GM19463 (cell line): ENCODE measurements around the gene THADA.
"Not testable (repeated sequence)": the region's sequence is repeated elsewhere in the genome, so short reads cannot be mapped to it uniquely, and the experiment has no call there.

Experiments
- ATAC-seq: cut with Tn5 transposase; IDR thresholded peaks from one replicate; pipeline ENCODE4 v1.9.1; 2021; ENCODE audit warnings: mild to moderate bottlenecking, moderate library complexity; ENCODE audit not compliant: unreplicated experiment

The THADA gene

GRCh38 chr2:43448822-43449110 is 147.1 kb downstream of the THADA start:
- ATAC-seq, result no peak

DNA sequence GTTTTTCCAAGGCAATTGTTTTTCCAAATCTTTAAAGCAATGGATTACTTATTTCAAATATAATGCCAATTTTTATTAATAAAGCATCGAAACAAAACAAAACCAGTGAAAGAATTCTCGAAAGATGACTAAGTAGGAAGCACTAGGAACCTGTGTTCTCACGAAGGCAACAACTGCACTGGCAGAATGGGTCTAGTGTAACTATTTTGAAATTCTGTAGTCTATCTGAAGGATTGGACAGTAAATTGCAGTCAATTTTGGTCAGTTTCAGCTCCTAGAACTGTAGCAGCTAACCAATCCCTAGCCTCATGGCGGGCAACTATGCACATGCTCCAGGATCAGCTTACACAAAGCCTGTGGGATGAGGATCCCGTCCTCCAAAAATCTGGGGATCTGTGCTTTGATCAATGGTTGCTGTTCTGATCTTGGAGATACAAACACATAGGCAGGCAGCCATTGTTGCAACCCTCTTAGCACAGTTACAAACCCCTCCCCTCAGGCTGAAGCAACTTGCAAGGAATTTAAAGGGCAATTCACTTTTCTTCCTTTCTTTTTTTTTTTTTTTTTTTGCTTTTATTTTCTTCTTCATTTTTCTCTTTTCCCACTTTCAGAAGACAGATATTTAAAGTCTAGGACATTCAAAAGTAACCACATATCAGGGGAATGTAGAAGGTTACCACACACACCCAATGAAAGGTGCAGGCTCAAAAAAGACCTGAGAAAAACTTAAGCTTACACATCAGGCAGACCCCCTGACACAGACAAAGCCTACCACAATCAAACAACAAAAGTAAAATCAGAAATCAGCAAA is 147.6 kb downstream of the THADA start:
- ATAC-seq, result no peak

- ATAC-seq, result not testable (repeated sequence)
These were observed 149.1 kb downstream of the THADA start for GRCh38 chr2:43446755-43447154.

DNA sequence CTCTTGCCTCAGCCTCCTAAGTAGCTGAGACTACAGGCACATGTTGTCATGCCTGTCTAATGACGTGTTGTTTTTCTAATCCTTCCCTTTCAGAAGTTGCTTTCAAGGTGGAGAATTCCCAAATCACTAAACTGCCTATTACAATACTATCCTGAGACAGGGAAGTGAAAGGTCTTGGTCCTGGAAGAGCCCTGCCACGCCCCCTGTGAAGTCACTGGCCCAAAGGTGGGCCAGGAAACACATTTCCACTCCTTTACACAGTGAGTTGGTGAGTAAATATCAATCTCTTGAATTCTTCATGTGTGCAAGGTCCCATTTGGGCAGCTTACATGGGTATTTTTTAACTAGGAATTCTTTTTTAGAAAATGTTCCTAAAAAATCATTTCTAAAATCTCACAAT is 150.1 kb downstream of the THADA start:
- no peak for ATAC-seq

DNA sequence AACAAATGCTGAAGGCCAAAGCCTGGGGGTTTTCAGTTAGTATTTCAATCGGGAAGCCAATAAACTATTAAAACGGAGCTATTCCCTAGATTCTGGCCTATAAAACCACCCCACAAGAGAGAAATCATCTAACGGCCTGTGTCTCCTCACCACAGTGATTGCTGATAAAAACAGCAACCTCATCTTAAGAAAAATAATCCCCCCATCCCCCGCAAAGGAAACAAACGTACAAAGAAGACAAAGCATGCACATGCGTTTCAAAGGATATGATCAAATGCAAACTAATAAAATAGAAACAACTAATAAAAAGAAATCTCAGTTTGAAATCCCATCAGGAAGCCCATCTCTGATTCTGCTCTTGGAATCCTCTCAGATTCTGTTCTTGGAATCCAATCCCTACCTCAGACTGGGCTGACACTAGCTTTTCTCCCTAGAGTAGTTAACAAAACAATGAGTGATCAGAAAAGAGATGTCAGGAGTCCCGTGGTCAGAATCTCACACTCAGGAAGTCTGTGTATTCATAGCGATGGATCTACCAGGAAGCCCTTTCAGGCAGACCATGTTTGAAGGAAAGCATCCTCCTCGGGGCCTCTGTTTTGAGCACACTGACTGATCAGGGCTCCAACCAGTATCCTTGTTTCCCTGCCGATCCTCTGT is 150.7 kb downstream of the THADA start:
- ATAC-seq, result no peak

DNA sequence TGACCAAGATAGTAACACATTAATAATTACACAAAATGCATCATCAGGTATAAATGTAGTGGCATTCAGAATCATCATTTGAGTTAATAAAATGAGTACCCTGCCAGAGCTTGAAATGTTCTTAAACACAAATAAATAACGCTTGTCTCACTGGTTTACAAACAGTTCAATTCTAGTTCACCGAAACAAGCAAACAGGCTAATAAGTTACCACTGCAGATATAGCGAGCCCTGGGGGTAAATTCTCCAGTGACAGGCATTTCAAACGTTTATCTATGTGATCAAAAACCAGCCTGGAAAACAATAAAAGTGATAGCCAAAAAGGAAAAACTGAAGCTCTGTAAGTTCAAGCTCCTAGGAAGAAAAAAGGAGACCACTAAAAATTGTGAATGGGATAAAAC is 152.6 kb downstream of the THADA start:
- no peak for ATAC-seq

DNA sequence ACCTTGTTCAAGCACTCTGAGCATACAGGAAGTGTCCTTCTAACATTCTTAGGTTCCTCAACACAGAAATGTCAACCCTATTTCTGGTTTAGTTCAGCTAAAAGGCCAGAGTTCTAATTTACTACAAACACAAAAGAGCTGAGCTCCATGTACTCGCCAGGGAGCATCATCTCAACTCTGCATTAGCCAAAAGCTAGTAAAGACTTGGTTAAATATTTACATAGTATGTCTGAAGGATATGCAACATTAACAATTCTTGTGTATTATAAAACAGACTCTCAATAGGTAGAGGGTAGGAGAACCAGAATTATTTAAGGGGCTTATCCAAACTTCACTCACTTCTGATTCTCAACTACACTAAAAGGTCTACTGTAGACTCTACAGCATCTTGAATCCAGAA is 154.6 kb downstream of the THADA start:
- ATAC-seq, result no peak

- ATAC-seq, result no peak
These were observed 156.8 kb downstream of the THADA start for GRCh38 chr2:43438858-43439655.

- no peak for ATAC-seq
These were observed 157.5 kb downstream of the THADA start for GRCh38 chr2:43438342-43438741.

- ATAC-seq, result no peak
These were observed 158.5 kb downstream of the THADA start for GRCh38 chr2:43437363-43437762.

DNA sequence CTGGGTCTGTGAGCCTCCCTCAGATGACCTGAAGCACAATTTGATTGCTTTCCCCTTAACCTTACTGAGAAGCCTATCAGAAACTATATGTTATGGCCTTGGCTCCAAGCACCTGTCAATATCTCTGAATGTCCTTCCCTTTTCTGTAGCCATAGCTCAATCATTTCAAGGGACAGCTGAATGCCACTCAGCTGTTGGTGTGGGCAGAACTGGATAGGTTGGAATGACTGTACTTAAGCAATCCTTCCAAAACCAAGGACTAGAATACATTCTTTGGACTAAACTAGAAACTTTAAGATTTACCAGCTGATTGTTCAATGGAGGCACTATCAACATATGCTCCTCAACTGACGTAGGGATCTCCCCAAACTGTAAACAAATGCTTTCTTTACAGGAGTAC is 159.4 kb downstream of the THADA start:
- no peak for ATAC-seq

DNA sequence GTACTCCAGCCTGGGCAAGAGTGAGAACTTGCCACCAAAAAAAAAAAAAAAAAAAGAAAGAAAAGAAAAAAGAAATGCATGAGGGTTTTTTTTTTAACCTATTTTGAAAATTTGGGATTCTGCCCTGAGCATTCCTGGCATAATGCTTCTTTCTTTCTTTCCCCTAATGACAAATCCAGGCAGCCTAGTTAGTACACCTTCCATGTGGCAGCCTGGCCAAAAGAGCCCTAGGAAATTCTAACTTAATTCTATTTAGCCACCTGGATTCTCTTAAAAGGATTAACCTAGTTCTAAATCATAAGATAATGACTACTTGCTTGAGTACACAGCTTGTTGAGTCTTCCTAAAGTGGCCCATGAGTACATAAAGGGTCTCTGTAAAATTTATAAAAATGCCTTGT is 160.1 kb downstream of the THADA start:
- ATAC-seq, result no peak

DNA sequence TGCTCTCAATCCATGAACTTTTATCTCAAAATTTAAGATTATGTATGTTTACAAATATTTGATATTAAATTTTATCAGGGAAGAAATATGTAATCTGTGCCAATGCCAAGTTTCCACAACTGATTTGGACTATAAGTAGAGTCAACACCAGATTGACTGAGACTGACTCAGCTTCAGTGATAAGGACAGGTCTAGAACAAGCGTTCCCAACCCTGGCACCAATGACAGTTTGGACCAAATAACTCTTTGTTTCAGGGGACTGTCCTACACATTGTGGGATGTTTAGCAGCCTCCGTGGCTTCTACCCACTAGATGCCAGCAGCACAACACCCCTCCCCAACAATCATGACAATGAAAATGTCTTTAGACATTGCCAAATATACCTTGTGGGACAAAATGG is 165.3 kb downstream of the THADA start:
- ATAC-seq, result no peak

DNA sequence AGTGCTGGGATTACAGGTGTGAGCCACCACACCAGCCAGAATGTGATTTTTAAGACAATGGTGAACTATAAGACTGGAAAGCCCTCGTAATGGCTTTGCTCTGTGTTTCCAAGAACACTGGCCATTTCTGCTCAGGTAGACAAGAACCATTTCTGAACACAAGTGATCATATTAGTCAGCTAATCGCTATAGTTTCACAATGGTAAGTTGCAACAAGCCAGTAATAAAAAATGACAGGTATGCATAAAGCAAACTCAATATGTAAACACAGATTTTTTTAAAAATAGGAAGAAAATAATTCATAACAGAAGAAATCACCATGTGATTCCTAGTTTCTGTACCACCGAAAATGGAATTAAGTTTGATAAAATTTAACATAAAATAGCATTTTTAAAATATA is 166.5 kb downstream of the THADA start:
- ATAC-seq, result no peak

DNA sequence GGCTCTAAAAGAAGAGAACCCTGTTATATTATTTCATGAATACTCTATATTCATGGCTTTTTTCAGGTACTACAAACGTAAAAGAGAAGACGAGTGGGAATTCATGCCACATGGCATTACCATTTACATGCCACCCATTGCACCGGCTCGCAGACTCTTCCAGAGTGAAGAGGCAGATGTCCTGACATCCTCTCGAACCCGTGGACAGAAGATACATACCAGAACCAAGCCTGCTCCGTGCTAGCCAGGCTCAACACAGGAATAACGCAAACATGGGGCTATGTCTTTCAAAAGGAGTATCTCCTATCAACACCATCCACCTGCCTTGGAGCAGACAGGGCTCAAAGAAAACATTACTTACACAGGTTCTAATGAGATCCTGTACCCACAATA is 168.8 kb downstream of the THADA start:
- ATAC-seq, result no peak

DNA sequence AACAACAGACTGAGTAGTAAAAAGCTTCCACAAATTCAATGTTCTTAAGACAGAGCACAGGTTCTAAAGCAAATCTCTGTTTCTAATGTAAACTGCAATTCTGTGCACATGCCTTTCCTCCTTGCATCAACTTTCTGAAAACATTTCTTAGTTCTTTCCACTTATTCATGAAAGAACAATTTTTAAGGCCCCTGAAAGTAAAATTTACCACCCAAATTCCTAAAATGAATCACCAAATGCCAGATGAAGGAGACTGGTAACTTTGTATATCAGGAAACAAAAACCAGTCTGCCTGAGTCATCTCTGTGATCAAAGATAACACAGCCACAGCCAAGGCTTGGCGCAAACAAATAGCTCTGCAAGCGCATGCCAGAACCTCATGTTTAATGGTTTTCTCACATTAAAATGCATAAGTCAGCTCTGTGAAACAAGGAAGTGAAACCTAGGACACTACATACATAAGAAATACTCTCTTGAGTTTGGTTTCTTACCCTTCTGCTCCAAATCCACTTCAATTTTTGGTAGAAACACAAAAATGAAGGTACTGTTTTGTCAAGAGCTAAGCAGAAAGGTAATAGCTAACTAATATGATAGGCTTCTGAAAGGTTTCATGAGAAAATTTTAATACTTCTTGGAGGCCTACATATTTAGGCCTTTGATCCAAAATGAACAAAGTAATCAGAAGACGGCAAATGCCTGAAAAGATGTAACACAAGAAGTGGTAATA is 169.4 kb downstream of the THADA start:
- ATAC-seq, result peak; percentile 86

GRCh38 chr2:43425659-43426058 is 170.2 kb downstream of the THADA start:
- ATAC-seq, result no peak

- no peak for ATAC-seq
These were observed 171.3 kb downstream of the THADA start for GRCh38 chr2:43424262-43425207.

DNA sequence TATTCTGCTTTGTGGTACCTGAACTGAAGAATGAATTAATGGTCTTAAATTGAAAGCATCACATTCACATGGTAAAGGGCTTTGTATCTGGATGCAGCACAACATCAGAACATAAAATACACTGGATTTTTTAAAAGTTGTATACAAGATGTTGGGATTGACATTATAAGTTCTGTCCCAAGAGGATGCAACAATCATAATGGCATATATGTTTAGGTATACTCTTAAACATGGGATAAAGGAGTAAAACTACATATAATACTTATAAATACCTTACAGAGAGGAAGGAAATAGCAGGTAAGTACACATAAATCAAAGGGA is 171.9 kb downstream of the THADA start:
- ATAC-seq, result no peak

GRCh38 chr2:43421194-43421593 is 174.6 kb downstream of the THADA start:
- ATAC-seq, result no peak
